Stomach (tissue), 4 donors: ENCODE measurements around the gene CHN1.

ENCODE experiments used
- CTCF ChIP-seq, 7 experiments: fragments of 450-650 bp in 4 of 7; fragments of 200-600 bp in 3 of 7; sonication (generic) in 3 of 7; IDR thresholded peaks; one replicate each; pipeline ENCODE4 v1.5.1; 2016 to 2019; ENCODE audit warnings: antibody characterized with exemption in 7 of 7, control low read depth in 2 of 7, mild to moderate bottlenecking in 1 of 7
- POLR2A ChIP-seq, 4 donors: fragments of 450-650 bp; IDR thresholded peaks; one replicate each; pipeline ENCODE4 v1.6.1; 2016; ENCODE audit warnings: antibody characterized with exemption in 4 of 4, control low read depth in 2 of 4, mild to moderate bottlenecking in 1 of 4, moderate library complexity in 1 of 4
- POLR2AphosphoS5 ChIP-seq, 3 donors: sonication (generic); formaldehyde crosslinking; IDR thresholded peaks; one replicate each; pipeline ENCODE4 v1.6.1; 2016; ENCODE audit warnings: antibody characterized with exemption in 3 of 3

DNA sequence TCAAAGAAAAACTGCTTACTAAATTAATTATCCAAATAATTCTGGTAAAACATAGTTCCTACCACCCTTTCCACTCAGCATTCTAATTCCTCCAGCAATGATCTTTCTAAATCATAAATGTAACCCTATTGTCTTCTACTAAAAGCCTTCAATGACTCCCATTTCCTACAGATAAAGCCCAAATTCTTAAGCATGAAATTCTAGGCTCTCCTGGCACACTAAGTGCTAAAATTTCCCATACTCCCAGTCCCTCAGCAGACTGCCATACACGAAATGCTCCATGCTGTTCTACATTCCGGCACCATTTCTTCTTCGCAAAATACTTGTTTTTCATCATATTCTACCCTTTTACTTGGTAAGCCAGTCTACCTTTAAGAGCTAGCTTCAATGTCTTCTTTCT is 96.9 kb downstream of the CHN1 start:
- TF ChIP-seq CTCF (IDR thresholded peaks at IDR 0.05): no peak
- TF ChIP-seq POLR2A (IDR thresholded peaks at IDR 0.05): no peak
- no peak for TF ChIP-seq POLR2AphosphoS5 (IDR thresholded peaks at IDR 0.05)
